ENCODE results near the gene GUK1.

Gene GUK1

DNA sequence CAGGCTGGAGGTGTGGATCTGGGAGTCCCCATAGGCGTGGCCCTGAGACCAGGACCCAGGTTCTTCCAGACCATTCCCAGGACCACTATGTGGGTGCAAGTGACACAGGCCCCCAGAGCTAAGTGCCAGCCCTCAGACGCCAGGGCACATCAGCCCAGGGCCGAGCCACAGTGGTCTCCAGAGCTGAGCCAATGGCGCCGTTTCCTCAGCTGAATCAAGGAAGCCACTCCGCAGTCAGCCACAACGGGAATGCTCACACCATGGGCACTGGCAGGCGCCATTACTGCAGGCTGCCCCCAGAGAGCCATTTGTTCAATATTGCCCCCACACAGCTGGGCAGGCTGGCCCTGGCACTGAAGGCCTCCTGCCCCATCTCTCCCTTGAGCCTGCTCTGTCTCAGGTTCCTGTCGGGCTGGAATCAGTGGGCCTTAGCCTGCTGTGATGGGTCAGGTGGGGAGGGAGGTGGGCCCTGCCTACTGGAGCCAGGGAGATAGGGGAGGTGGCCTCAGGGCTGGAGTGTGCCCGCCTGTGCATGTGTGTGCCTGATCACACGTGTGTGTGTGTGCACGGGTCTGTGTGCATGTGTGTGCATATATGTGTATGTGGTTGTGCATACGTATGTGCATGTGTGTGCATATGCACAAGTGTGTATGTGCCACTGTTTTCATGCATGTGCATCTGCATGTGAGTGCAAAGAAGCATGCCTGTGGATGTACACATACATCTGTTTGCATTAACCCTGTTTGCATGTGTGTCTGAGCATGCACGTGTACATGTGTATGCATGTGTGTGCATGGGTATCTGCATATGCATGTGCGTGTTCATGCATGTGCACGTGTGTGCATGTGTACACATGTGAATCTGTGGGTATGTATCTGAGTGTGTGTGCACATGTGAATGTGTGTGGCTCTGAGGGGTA is 15.8 kb downstream of the GUK1 start:
- H3K4me1 ChIP-seq (ENCODE audit: control insufficient read depth, low read depth, low read length): no peaks in the 10 kb centered on the region
- H3K27ac ChIP-seq (ENCODE audit: low read length): no peak overlapping the region
- no peak overlapping the region for H3K4me3 ChIP-seq (ENCODE audit: low read length)
- no peaks in the 10 kb centered on the region for H3K27me3 ChIP-seq (ENCODE audit: control insufficient read depth, insufficient read depth, low read length)
- H3K9ac ChIP-seq (ENCODE audit: low read length): no peak overlapping the region
- no peaks in the 10 kb centered on the region for H3K9me3 ChIP-seq (ENCODE audit: control insufficient read depth, low read depth, low read length)
- H3K36me3 ChIP-seq (ENCODE audit: control insufficient read depth, low read depth, low read length): no peaks in the 10 kb centered on the region

- no peaks in the 10 kb centered on the region for H3K27me3 ChIP-seq (ENCODE audit: control insufficient read depth, insufficient read depth, low read length)
- H3K36me3 ChIP-seq (ENCODE audit: control insufficient read depth, low read depth, low read length): no peaks in the 10 kb centered on the region
- no peak overlapping the region for H3K9ac ChIP-seq (ENCODE audit: low read length)
- no peaks in the 10 kb centered on the region for H3K9me3 ChIP-seq (ENCODE audit: control insufficient read depth, low read depth, low read length)
- H3K4me3 ChIP-seq (ENCODE audit: low read length): no peak overlapping the region
- no peak overlapping the region for H3K27ac ChIP-seq (ENCODE audit: low read length)
- no peaks in the 10 kb centered on the region for H3K4me1 ChIP-seq (ENCODE audit: control insufficient read depth, low read depth, low read length)
These were observed 16.4 kb downstream of the GUK1 start for GRCh38 chr1:228156515-228156881.

- Histone ChIP-seq H3K4me3 (ENCODE audit: low read length) (no peak overlapping the region), H3K36me3 (ENCODE audit: control insufficient read depth, low read depth, low read length) (no peaks in the 10 kb centered on the region), H3K4me1 (ENCODE audit: control insufficient read depth, low read depth, low read length) (no peaks in the 10 kb centered on the region), H3K27ac (ENCODE audit: low read length) (no peak overlapping the region), H3K27me3 (ENCODE audit: control insufficient read depth, insufficient read depth, low read length) (no peaks in the 10 kb centered on the region), H3K9me3 (ENCODE audit: control insufficient read depth, low read depth, low read length) (no peaks in the 10 kb centered on the region), H3K9ac (ENCODE audit: low read length) (no peak overlapping the region)
These were observed 17.1 kb downstream of the GUK1 start for GRCh38 chr1:228156941-228157728.

GRCh38 chr1:228157729-228158126 is 17.6 kb downstream of the GUK1 start:
- no peaks in the 10 kb centered on the region for H3K4me1 ChIP-seq (ENCODE audit: control insufficient read depth, low read depth, low read length)
- H3K27me3 ChIP-seq (ENCODE audit: control insufficient read depth, insufficient read depth, low read length): no peaks in the 10 kb centered on the region
- H3K9me3 ChIP-seq (ENCODE audit: control insufficient read depth, low read depth, low read length): no peaks in the 10 kb centered on the region
- no peak overlapping the region for H3K4me3 ChIP-seq (ENCODE audit: low read length)
- H3K9ac ChIP-seq (ENCODE audit: low read length): no peak overlapping the region
- H3K27ac ChIP-seq (ENCODE audit: low read length): no peak overlapping the region
- H3K36me3 ChIP-seq (ENCODE audit: control insufficient read depth, low read depth, low read length): no peaks in the 10 kb centered on the region

- no peak overlapping the region for H3K9ac ChIP-seq (ENCODE audit: low read length)
- no peaks in the 10 kb centered on the region for H3K36me3 ChIP-seq (ENCODE audit: control insufficient read depth, low read depth, low read length)
- no peak overlapping the region for H3K27ac ChIP-seq (ENCODE audit: low read length)
- no peaks in the 10 kb centered on the region for H3K4me1 ChIP-seq (ENCODE audit: control insufficient read depth, low read depth, low read length)
- no peak overlapping the region for H3K4me3 ChIP-seq (ENCODE audit: low read length)
- no peaks in the 10 kb centered on the region for H3K27me3 ChIP-seq (ENCODE audit: control insufficient read depth, insufficient read depth, low read length)
- no peaks in the 10 kb centered on the region for H3K9me3 ChIP-seq (ENCODE audit: control insufficient read depth, low read depth, low read length)
These were observed 18.3 kb downstream of the GUK1 start for GRCh38 chr1:228158151-228159007.

DNA sequence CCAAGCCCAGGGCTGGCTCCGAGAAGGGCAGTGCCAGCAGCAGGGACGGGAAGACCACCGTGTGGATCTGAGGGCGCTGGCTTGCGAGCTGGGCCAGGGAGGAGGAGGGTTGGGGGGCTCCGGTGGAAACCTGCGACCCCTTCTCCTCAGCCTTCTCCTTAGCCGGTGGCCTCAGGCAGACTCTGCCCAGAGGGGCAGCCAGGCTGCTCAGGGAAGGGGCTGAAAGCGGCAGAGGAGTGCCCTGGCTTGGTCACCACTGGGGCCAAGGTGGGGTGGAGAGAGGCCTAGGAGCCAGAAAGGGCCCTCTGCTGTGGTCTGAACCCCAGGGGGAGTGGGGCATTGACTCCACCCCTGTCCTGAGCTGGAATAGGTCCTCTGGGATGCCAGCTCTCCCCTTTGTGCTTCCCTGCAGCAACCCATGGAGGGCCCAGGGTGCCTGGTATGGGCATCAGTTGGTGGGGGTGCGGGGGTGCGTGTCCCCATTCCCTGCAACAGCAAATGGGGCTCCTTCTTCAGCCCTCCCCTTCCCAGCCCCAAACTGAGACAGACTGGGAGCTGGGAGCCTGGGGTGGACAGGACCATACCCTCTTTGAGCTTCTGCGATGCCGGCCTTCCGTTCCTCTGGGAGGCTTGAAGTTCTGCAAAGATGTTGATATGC is 19.1 kb downstream of the GUK1 start:
- Histone ChIP-seq H3K9ac (ENCODE audit: low read length) (no peak overlapping the region), H3K4me1 (ENCODE audit: control insufficient read depth, low read depth, low read length) (no peaks in the 10 kb centered on the region), H3K9me3 (ENCODE audit: control insufficient read depth, low read depth, low read length) (no peaks in the 10 kb centered on the region), H3K27ac (ENCODE audit: low read length) (no peak overlapping the region), H3K27me3 (ENCODE audit: control insufficient read depth, insufficient read depth, low read length) (no peaks in the 10 kb centered on the region), H3K36me3 (ENCODE audit: control insufficient read depth, low read depth, low read length) (no peaks in the 10 kb centered on the region), H3K4me3 (ENCODE audit: low read length) (no peak overlapping the region)

GRCh38 chr1:228160201-228160761 is 20.2 kb downstream of the GUK1 start:
- no peaks in the 10 kb centered on the region for H3K9me3 ChIP-seq (ENCODE audit: control insufficient read depth, low read depth, low read length)
- H3K4me1 ChIP-seq (ENCODE audit: control insufficient read depth, low read depth, low read length): no peaks in the 10 kb centered on the region
- no peak overlapping the region for H3K27ac ChIP-seq (ENCODE audit: low read length)
- no peaks in the 10 kb centered on the region for H3K27me3 ChIP-seq (ENCODE audit: control insufficient read depth, insufficient read depth, low read length)
- H3K4me3 ChIP-seq (ENCODE audit: low read length): no peak overlapping the region
- H3K9ac ChIP-seq (ENCODE audit: low read length): no peak overlapping the region
- H3K36me3 ChIP-seq (ENCODE audit: control insufficient read depth, low read depth, low read length): no peaks in the 10 kb centered on the region

- H3K4me1 ChIP-seq (ENCODE audit: control insufficient read depth, low read depth, low read length): no peaks in the 10 kb centered on the region
- no peak overlapping the region for H3K27ac ChIP-seq (ENCODE audit: low read length)
- H3K9me3 ChIP-seq (ENCODE audit: control insufficient read depth, low read depth, low read length): no peaks in the 10 kb centered on the region
- no peak overlapping the region for H3K9ac ChIP-seq (ENCODE audit: low read length)
- H3K27me3 ChIP-seq (ENCODE audit: control insufficient read depth, insufficient read depth, low read length): no peaks in the 10 kb centered on the region
- no peak overlapping the region for H3K4me3 ChIP-seq (ENCODE audit: low read length)
- no peaks in the 10 kb centered on the region for H3K36me3 ChIP-seq (ENCODE audit: control insufficient read depth, low read depth, low read length)
These were observed 21.3 kb downstream of the GUK1 start for GRCh38 chr1:228161362-228161761.

GRCh38 chr1:228161866-228162265 is 21.8 kb downstream of the GUK1 start:
- Histone ChIP-seq H3K27ac (ENCODE audit: low read length) (no peak overlapping the region), H3K4me1 (ENCODE audit: control insufficient read depth, low read depth, low read length) (no peaks in the 10 kb centered on the region), H3K9ac (ENCODE audit: low read length) (no peak overlapping the region), H3K4me3 (ENCODE audit: low read length) (no peak overlapping the region), H3K36me3 (ENCODE audit: control insufficient read depth, low read depth, low read length) (no peaks in the 10 kb centered on the region), H3K27me3 (ENCODE audit: control insufficient read depth, insufficient read depth, low read length) (no peaks in the 10 kb centered on the region), H3K9me3 (ENCODE audit: control insufficient read depth, low read depth, low read length) (no peaks in the 10 kb centered on the region)

DNA sequence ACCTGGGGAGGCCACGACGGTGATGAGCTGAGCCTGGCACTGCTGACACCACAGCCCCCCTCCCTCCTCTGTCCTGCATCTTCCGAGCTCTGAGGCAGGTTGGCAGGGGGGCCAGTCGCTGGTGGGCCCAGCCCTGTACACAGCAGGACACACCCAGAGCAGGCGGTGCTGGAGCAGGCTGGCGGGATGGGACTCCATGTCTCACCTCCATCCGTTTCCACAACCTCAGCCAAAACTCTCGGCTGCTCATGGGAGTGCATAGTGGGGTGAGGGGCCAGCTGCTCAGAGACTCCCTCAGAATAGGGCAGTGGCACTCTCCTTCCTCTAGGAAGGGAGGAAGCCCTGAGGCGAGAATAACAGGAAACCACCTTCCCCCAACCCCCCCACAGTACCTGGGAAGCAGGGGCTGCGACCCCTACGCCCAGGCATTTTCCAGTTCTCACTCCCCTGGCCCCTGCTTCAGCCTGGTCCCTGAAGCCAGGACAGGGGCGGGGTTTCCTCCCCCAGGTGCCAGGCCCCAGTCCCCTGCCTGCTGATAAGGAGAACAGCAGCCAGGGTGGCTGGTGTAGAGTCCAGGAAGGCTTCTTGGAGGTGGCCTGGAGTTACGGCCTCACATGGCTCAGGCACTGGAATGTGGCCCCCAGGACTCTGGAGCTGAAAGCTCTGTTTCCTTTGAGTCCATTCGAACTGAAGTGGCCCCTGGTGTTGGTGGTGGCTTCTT is 22.4 kb downstream of the GUK1 start:
- no peak overlapping the region for H3K27ac ChIP-seq (ENCODE audit: low read length)
- H3K9ac ChIP-seq (ENCODE audit: low read length): no peak overlapping the region
- H3K4me3 ChIP-seq (ENCODE audit: low read length): no peak overlapping the region
- no peaks in the 10 kb centered on the region for H3K9me3 ChIP-seq (ENCODE audit: control insufficient read depth, low read depth, low read length)
- H3K27me3 ChIP-seq (ENCODE audit: control insufficient read depth, insufficient read depth, low read length): no peaks in the 10 kb centered on the region
- H3K36me3 ChIP-seq (ENCODE audit: control insufficient read depth, low read depth, low read length): no peaks in the 10 kb centered on the region
- H3K4me1 ChIP-seq (ENCODE audit: control insufficient read depth, low read depth, low read length): no peaks in the 10 kb centered on the region
